ENCODE data around the gene KCNA5. TPM values are rescaled to one million over a fixed set of nuclear protein-coding genes. Genes with fewer than 3 reads are reported as not detected.

The KCNA5 gene
- polyA plus RNA-seq, 1 experiment, result not detected

- CTCF ChIA-PET, result interaction anchor here (1.6 kb wide), 1 partner anchor 190 kb away, joined by 6 read pairs; no protein-coding TSS in a partner anchor
Measured at GRCh38 chr12:5047729-5048128, 4.0 kb downstream of the KCNA5 start.

GRCh38 chr12:5050542-5050941 lies 6.9 kb downstream of the KCNA5 start:
- H3K27me3 ChIP-seq (ENCODE audit: control insufficient read depth, insufficient read depth, low read length), result peaks cover 36% of the 10 kb centered on the region
- H3K4me3 ChIP-seq (ENCODE audit: low read depth, low read length), result no peak overlapping the region
- POLR2A ChIA-PET, result no interaction called here
- no peaks in the 10 kb centered on the region; the same call in 1 of the 2 replicates for H3K9me3 ChIP-seq (ENCODE audit: control insufficient read depth, insufficient read depth, low read length)
- TF ChIP-seq CTCF (IDR thresholded peaks at IDR 0.05; ENCODE audit: low read depth, low read length), result no peak
- H3K27ac ChIP-seq (ENCODE audit: low read depth, low read length), result no peak overlapping the region
- CTCF ChIA-PET, result interaction anchor here (0.8 to 1.0 kb wide), 2 partner anchors 22 to 33 kb away, joined by 3 to 4 read pairs; no protein-coding TSS in a partner anchor
- no peak for DNase-seq (ENCODE audit: low read depth, low spot score)

More at GRCh38 chr12:5047729-5048128, 4.0 kb downstream of the KCNA5 start:
- no peak for TF ChIP-seq CTCF (IDR thresholded peaks at IDR 0.05; ENCODE audit: low read depth, low read length)
- DNase-seq (ENCODE audit: low read depth, low spot score), result no peak
- POLR2A ChIA-PET, result no interaction called here
- H3K9me3 ChIP-seq (ENCODE audit: control insufficient read depth, insufficient read depth, low read length), result no peaks in the 10 kb centered on the region; the same call in 1 of the 2 replicates
- no peak overlapping the region for H3K4me3 ChIP-seq (ENCODE audit: low read depth, low read length)
- no peak overlapping the region for H3K27ac ChIP-seq (ENCODE audit: low read depth, low read length)
- peaks cover 46% of the 10 kb centered on the region for H3K27me3 ChIP-seq (ENCODE audit: control insufficient read depth, insufficient read depth, low read length)

- Histone ChIP-seq H3K27ac (ENCODE audit: low read depth, low read length) (no peak overlapping the region), H3K27me3 (ENCODE audit: control insufficient read depth, insufficient read depth, low read length) (peaks cover 36% of the 10 kb centered on the region), H3K4me3 (ENCODE audit: low read depth, low read length) (no peak overlapping the region), H3K9me3 (ENCODE audit: control insufficient read depth, insufficient read depth, low read length) (no peaks in the 10 kb centered on the region)
- POLR2A ChIA-PET, result no interaction called here
- DNase-seq (ENCODE audit: low read depth, low spot score), result no peak
- no peak for TF ChIP-seq CTCF (IDR thresholded peaks at IDR 0.05; ENCODE audit: low read depth, low read length)
- CTCF ChIA-PET, result no interaction called here
Measured at GRCh38 chr12:5051334-5051733, 7.7 kb downstream of the KCNA5 start.

- Histone ChIP-seq H3K27me3 (ENCODE audit: control insufficient read depth, insufficient read depth, low read length) (peaks cover 33% of the 10 kb centered on the region), H3K27ac (ENCODE audit: low read depth, low read length) (no peak overlapping the region), H3K4me3 (ENCODE audit: low read depth, low read length) (no peak overlapping the region), H3K9me3 (ENCODE audit: control insufficient read depth, insufficient read depth, low read length) (no peaks in the 10 kb centered on the region)
- no peak for DNase-seq (ENCODE audit: low read depth, low spot score)
- no peak for TF ChIP-seq CTCF (IDR thresholded peaks at IDR 0.05; ENCODE audit: low read depth, low read length)
- POLR2A ChIA-PET, result no interaction called here
- CTCF ChIA-PET, result interaction anchor here (1.5 kb wide), 1 partner anchor 195 kb away, joined by 3 read pairs; no protein-coding TSS in a partner anchor
Measured at GRCh38 chr12:5051913-5052312, 8.2 kb downstream of the KCNA5 start.

GRCh38 chr12:5052348-5052747 lies 8.7 kb downstream of the KCNA5 start:
- Histone ChIP-seq H3K4me3 (ENCODE audit: low read depth, low read length) (no peak overlapping the region), H3K9me3 (ENCODE audit: control insufficient read depth, insufficient read depth, low read length) (no peaks in the 10 kb centered on the region), H3K27me3 (ENCODE audit: control insufficient read depth, insufficient read depth, low read length) (peaks cover 28% of the 10 kb centered on the region), H3K27ac (ENCODE audit: low read depth, low read length) (no peak overlapping the region)
- no peak for TF ChIP-seq CTCF (IDR thresholded peaks at IDR 0.05; ENCODE audit: low read depth, low read length)
- ChIA-PET POLR2A (no interaction called here), CTCF (interaction anchor here (1.5 kb wide), 1 partner anchor 195 kb away, joined by 3 read pairs; no protein-coding TSS in a partner anchor)
- no peak for DNase-seq (ENCODE audit: low read depth, low spot score)

Measured in AG04450 (cell line).